GM12891 (cell line): ENCODE measurements around the gene DNM3.

Source experiments
- PAX5 ChIP-seq: IDR thresholded peaks from 2 replicates; pipeline ENCODE4 v1.6.1; 2011; ENCODE audit warnings: low read length, moderate library complexity, mild to moderate bottlenecking; ENCODE audit not compliant: insufficient read depth, severe bottlenecking
- POLR2A ChIP-seq: IDR thresholded peaks from 2 replicates; pipeline ENCODE4 v1.6.1; 2011; ENCODE audit warnings: low read depth, low read length, control low read depth
- POLR2AphosphoS5 ChIP-seq: IDR thresholded peaks from 2 replicates; pipeline ENCODE4 v1.6.1; 2011; ENCODE audit warnings: low read depth, low read length, control low read depth
- POU2F2 ChIP-seq: IDR thresholded peaks from 2 replicates; pipeline ENCODE4 v1.6.1; 2011; ENCODE audit warnings: low read depth, mild to moderate bottlenecking, control low read depth, low read length, moderate library complexity
- TAF1 ChIP-seq: IDR thresholded peaks from 2 replicates; pipeline ENCODE4 v1.6.1; 2011; ENCODE audit warnings: low read depth, low read length, control low read depth

DNA sequence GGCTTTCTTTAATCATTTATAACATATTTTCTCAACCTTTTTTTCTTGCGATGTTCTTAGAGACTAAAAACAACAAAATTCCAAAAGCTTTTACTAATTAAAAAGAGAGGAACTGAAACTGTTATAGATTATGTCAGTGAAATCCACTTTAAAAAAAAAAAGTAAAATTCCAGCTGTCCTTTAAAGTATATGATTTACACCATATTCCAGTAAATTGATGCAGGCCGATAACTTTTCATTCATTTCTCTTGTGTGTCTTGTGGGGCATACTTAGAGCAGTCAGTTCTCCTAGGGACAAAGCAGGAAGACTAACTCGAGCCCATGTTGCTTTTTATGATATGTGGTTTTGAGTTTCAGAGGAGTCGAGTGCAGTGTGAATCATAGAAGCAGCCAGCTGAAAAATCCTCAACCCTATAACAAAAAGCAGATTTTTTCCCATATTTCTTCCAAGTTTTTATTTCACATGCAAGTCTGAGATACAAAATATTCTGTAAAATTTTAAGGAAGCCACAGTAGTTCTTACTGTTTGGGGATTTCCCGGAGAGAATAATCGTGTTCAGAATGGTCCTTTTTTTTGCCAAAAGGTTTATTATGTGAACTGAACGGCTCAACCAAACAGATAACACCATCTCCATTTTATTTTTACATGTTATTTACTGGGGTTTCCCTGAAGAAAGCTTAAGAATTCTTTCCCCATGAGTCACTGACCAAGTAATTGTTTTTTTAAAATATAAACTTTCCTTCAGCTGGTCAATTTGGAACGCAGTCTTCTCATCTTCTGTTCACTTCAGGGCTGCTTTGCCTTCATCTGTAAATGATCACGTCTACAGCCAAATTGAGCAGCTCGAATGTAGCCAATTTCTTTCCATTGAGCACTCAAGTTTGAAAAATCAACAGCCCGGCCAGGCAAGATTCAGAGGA is 502.2 kb downstream of the DNM3 start:
- TF ChIP-seq POLR2A (no peak), TAF1 (no peak), POLR2AphosphoS5 (no peak), POU2F2 (no peak), PAX5 (no peak)
